NB4 (cell line): ENCODE results near the gene METRN.

Experiments used
- DNase-seq: peaks from one replicate; pipeline ENCODE4 v3.0.0; 2010; ENCODE audit warnings: low read depth
- H3K4me3 ChIP-seq: one replicate; pipeline ENCODE4 v1.5.1; 2011; ENCODE audit warnings: mild to moderate bottlenecking, low read depth, low read length, moderate library complexity
- CTCF ChIP-seq: IDR thresholded peaks from one replicate; pipeline ENCODE4 v1.5.1; 2012; ENCODE audit warnings: low read depth, low read length
- MYC ChIP-seq: IDR thresholded peaks from 2 replicates; pipeline ENCODE4 v1.6.1; 2011; ENCODE audit warnings: low read depth, low read length
- POLR2A ChIP-seq: IDR thresholded peaks from 2 replicates; pipeline ENCODE4 v1.6.1; 2011; ENCODE audit warnings: mild to moderate bottlenecking; ENCODE audit not compliant: insufficient read length; ENCODE audit errors: extremely low read depth
- TF ChIP-seq, protein P1 (sequence below): IDR thresholded peaks from 2 replicates; pipeline ENCODE4 v1.6.1; 2011; ENCODE audit warnings: low read depth, low read length

Gene METRN

DNA sequence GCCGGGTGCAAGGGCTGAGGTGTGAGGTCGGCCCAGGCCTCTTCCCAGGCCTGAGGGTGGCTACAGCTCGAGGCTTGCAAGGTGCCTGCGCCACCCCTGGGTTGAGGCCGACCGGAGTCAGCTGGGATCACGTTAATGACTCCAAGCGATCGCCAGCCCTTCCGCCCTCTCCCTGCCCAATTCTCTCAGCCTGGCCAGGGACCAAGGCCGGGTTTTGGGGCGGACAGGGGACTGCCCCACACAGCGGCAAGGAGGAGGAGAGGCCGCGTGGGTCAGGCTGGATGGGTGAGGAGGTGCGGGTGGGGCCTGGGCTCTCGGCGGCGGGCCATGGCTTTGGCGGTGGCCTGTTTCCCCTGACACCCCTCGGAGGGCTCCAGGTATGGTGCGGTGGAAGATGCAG lies 21.6 kb upstream of the METRN start:
- no peak for DNase-seq
- TF ChIP-seq POLR2A, result no peak
- TF ChIP-seq, protein P1, sequence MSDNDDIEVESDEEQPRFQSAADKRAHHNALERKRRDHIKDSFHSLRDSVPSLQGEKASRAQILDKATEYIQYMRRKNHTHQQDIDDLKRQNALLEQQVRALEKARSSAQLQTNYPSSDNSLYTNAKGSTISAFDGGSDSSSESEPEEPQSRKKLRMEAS, result no peak
- TF ChIP-seq MYC, result no peak
- TF ChIP-seq CTCF, result no peak
- no peak overlapping the region for H3K4me3 ChIP-seq

DNA sequence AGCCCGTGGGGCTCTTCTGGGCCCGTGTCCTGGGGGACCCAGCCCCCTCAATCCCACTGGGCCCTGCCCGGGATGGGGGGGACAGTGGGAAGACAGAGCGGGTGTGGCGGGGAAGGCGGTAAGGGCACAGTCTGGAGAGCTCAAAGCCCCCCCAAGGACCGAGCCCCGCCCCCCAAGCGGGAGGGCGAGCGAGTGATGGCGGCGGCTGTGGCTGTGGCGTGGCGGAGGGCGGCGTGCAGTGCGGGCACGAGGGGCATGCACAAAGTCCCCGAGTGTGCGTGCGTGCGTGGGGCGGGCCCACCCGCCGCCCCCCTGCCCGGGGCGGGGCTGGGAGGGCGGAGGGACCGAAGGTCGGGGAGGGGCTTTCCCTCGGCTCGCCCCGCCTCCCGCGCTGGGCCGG lies 21.2 kb upstream of the METRN start:
- H3K4me3 ChIP-seq, result no peak overlapping the region
- no peak for TF ChIP-seq POLR2A
- TF ChIP-seq, protein P1, result no peak
- no peak for TF ChIP-seq CTCF
- no peak for TF ChIP-seq MYC
- DNase-seq, result no peak

DNA sequence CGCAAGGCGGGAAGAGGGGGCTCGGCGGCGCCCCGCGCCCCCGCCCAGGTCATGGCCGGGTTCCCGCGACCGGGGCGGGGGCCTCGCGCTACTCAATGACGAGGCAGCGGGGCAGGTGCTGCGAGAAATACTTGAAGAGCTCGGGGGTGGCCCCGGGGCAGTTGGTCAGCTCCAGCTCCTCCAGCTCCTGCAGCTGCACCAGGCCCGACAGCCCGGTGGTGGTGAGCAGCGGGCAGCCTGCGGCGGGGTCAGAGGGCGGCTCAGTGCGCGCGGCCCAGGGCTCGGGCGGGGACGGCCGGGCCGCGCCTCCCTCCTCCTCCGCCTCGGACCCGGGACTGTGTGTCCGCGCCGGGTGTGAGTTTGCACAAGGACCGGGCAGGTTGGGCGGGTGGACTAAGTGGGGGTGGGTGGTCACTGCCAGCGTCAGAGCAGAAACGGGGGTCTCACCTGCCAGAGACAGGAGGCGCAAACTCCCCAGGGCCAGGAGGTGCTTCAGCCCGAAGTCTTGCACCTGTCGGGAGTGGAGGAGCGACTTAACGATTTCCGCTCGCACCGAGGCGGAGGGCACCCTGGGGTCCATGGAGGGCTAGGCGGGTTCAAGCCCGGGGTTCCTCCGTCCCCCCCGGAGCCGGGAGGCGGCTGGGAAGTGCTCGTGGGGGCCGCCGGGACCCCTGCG lies 20.6 kb upstream of the METRN start:
- TF ChIP-seq, protein P1, result no peak
- no peak for TF ChIP-seq MYC
- TF ChIP-seq CTCF, result no peak
- no peak for TF ChIP-seq POLR2A
- H3K4me3 ChIP-seq, result no peak overlapping the region
- DNase-seq, result no peak

GRCh38 chr16:694863-695354 lies 20.0 kb upstream of the METRN start:
- no peak overlapping the region for H3K4me3 ChIP-seq
- no peak for TF ChIP-seq MYC
- TF ChIP-seq, protein P1, result no peak
- no peak for TF ChIP-seq POLR2A
- TF ChIP-seq CTCF, result no peak
- DNase-seq, result no peak

DNA sequence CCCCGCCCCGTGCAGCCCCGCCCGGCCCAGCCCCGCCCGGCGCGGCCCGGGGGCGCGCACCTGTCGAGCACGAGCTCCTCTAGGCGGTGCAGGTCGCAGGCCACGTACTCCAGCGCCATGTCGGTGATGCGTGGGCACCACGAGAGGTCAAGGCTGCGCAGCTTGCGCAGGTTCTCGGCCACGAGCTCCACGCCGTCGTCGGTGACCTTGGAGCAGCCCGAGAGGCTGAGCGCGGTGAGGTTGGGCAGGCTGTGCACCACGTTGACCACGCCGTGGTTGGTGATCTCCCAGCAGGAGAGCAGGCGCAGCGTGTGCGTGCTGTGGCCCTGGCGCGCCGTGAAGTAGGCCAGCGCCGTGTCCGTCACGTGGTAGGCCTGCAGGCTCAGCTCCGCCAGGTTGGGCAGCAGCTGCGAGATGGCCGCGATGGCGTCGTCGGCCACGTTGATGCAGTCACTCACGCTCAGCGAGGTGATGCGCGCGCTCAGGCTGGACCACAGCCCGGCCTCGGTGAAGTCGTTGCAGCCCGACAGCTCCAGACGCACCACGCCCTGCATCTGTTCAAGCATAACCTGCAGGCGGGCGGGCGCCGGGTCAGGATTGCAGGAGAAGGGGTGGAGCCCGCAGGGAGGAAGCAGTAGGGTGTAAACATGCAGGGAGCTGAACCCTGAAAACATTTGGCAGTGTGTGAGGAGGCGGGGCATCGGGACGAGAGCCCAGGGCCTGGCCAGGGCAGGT lies 19.4 kb upstream of the METRN start:
- no peak overlapping the region for H3K4me3 ChIP-seq
- DNase-seq, result no peak
- no peak for TF ChIP-seq CTCF
- TF ChIP-seq, protein P1, result no peak
- no peak for TF ChIP-seq MYC
